ENCODE measurements around the gene REM2. TPM values are rescaled to one million over a fixed set of nuclear protein-coding genes. Genes with fewer than 3 reads are reported as not detected.

REM2 gene
- total RNA-seq: 1.4 TPM

DNA sequence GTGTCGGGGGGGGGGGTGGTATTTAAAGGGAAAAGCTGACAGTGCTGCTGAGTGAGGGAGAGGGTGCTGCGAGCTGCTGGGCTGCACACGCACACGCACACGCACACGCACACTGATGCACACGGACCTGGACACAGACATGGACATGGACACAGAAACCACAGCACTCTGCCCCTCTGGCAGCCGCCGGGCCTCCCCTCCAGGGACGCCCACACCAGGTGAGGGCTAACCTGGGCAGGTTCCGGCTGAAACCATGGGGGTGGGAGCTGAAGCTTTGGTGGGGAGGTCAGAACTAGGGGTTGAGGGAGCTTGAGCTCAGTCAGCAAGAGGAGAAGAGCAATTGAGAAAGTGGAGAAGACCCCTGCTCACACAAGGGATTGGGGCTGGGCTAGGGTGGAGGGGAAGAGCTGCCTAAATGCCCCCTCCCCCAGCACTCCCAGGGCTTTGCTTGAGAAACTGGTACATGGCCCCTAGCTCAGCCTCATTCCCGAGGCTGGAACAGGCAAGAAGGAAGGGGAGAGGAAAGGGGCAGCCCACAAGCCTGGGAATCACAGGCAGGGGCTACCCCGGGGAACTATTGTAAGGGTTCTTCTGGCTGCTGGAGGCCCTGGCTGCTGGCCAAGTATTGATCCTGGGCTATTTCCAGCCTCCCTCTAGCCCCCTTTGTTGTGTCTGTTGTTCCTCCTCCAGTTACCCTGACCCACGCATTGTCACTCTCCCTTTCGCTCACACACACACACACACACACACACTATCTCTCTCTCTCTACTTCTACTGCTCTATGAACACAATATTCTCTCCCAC, at the start of gene REM2:
TSS of gene REM2 (plus strand) at position 50 of the 804 bp plus-strand sequence. CDS start at position 116, 66 bp downstream.
- no peak for DNase-seq (ENCODE audit: low spot score)

- DNase-seq (ENCODE audit: low spot score): no peak
These were observed 47.5 kb upstream of the REM2 start for GRCh38 chr14:22835505-22835904.

- DNase-seq (ENCODE audit: low spot score): peak; percentile 68
These were observed 46.5 kb upstream of the REM2 start, which contains the start of gene MMP14 for GRCh38 chr14:22836301-22837113. MMP14 (plus strand) TSS chr14:22836585; CDS start chr14:22836818, 233 bp downstream.

DNA sequence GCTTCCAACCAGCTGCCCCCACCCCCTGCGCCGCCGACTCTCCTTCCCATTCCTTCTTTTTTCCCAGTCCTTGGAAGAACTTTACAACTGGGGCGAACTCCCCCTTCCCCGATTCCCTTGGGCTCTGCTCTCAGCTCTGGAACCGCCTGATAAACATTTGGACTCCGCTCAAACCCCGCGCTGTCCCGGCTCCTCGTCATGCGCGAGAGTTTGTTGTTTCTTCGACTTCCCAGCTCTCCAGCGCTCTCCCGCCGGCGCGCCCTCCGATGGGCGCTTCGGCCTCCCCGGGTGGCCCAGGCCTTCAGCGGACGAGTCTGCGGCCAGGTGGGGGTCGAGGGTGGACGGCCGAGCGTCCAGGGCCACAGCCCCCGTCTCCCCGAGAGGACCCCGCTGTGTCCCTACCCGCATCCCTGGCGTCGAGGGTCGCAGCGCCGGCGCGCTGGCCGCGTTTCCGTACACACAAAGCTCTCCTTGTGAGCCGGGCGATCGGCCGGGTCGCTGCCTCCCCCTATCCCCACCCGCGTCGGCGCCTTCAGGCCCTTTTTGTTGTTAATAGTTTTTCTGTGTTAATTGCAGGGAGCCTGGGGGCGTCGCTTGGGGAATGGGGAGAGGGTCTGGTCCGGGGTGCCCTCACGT, 45.8 kb upstream of the REM2 start:
- no peak for DNase-seq (ENCODE audit: low spot score)

DNA sequence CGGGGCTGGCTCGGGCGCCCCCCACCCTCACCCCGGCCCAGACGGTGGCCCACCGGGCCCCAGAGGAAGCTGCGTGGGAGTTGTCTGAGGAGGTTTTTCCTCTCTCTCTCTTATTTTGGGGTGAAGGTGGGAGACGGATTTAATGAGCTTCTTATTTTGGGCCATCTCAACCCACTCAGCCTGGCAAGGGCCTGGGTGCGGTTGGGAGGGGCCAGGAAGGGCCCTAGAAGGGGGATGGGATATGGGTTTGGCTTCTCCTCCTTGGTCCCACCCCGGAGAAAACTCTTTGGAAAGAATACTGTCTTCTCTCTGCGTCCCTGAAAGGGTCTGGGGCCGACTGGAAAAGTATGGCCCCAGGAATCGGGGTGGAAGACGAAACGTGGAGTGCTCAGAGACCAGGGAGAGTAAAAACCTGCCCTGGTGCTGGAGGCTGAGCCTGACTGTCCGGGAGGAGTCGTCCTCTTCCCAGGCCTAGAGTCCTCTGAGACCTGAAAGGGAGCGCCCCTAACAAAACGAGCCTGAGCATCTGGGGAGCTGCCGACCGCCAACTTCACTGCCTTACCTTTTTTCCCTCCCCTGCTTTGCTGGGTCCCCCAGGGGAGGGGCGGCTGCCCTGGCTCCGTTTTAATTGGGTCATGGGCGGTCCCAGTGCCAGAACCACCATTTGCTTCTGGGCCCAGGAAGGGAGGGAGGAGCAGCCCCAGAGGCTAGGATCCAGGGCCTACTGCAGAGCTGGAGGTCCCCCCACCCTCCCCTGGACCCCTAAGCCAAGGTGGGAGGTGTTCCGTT, 45.1 kb upstream of the REM2 start:
- no peak for DNase-seq (ENCODE audit: low spot score)

DNA sequence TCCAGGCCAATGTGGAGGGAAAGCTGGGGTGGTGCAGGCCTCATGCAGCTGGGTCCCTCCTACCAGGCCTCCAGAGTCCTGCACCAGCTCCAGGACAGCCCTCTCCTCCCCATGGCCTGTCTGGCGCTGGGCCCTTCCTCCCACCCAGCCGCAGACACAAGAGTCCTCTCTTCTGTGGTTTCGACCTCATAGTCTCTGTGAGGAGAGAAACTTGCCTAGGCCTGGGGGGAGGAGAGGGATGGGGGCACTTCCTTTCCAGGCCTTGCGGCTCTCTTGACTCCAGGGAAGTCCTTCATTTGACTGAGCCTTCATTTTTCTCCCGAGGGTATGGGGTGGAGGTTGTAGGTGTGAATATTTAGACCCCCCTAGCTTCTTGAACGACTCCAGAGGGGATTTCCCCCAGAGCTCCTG, 44.4 kb upstream of the REM2 start:
- no peak for DNase-seq (ENCODE audit: low spot score)

GRCh38 chr14:22839159-22839779, 43.8 kb upstream of the REM2 start:
- DNase-seq (ENCODE audit: low spot score): no peak

DNA sequence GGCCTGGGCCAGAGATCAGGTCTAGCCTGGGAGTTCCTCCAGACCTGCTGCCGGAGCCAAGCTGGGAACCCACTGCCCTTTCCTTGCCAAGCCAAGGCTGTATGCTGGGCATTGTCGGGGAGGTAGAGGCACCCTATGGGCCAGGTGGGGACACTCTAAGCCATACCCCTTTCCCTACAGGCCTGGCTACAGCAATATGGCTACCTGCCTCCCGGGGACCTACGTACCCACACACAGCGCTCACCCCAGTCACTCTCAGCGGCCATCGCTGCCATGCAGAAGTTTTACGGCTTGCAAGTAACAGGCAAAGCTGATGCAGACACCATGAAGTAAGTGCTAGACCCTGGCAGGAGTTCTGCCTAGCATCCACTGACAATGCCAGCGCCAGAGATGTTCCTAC, 41.7 kb upstream of the REM2 start:
- DNase-seq (ENCODE audit: low spot score): no peak

GRCh38 chr14:22841769-22842168, 41.3 kb upstream of the REM2 start:
- DNase-seq (ENCODE audit: low spot score): no peak

DNA sequence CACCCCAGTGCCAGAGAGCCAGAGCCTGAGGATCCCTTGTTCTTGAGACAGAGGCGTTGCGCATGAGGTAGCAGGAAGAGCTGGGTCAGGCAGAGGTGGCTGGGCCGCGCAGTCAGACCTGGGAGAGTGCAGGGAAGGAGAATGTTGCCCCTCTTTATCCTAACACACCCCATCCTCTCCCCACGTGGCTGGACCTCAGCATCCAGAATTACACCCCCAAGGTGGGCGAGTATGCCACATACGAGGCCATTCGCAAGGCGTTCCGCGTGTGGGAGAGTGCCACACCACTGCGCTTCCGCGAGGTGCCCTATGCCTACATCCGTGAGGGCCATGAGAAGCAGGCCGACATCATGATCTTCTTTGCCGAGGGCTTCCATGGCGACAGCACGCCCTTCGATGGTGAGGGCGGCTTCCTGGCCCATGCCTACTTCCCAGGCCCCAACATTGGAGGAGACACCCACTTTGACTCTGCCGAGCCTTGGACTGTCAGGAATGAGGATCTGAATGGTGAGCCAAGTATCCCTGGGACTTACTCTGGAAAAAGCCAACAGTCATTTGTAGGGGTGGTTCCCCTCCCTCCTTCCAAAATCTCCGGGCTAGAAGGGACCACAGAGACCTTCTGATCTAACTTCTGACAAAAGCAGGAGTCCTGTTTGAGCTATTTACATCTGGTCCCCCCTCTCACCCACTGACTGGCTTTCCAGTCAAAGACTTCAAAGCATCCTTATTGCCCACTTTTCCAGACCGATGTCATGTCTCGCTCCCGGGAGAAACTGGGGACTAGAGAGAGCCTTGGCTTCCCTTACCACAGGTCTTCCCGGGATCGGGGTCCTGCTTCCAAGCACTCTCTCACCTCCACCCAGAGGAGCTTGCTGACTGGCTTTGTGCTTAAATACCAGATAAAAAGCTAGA, 40.6 kb upstream of the REM2 start:
- no peak for DNase-seq (ENCODE audit: low spot score)

DNA sequence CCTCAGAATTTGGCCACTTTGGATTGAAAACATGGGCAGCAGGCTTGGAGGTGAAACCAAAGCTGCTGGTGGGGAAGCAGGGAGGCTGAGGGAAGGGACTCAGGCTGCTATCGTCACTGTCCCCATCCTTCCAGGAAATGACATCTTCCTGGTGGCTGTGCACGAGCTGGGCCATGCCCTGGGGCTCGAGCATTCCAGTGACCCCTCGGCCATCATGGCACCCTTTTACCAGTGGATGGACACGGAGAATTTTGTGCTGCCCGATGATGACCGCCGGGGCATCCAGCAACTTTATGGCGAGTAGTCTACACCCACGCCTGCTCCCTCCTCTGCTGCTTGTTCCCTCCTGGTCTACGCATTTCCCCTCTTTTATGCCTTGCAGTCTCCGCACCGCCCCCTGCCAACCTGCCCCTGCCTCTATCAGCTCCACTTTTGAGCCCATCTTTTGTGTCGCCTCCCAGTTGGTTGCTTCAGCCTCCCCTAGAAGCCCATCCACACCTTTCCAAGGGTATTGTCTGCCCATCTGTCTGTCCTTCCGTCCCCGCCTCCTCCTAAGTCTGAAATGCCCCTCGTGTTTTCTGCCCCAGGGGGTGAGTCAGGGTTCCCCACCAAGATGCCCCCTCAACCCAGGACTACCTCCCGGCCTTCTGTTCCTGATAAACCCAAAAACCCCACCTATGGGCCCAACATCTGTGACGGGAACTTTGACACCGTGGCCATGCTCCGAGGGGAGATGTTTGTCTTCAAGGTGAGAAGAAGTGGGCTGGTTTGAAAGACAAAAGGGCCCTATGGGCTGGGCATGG, 39.7 kb upstream of the REM2 start:
- no peak for DNase-seq (ENCODE audit: low spot score)

DNA sequence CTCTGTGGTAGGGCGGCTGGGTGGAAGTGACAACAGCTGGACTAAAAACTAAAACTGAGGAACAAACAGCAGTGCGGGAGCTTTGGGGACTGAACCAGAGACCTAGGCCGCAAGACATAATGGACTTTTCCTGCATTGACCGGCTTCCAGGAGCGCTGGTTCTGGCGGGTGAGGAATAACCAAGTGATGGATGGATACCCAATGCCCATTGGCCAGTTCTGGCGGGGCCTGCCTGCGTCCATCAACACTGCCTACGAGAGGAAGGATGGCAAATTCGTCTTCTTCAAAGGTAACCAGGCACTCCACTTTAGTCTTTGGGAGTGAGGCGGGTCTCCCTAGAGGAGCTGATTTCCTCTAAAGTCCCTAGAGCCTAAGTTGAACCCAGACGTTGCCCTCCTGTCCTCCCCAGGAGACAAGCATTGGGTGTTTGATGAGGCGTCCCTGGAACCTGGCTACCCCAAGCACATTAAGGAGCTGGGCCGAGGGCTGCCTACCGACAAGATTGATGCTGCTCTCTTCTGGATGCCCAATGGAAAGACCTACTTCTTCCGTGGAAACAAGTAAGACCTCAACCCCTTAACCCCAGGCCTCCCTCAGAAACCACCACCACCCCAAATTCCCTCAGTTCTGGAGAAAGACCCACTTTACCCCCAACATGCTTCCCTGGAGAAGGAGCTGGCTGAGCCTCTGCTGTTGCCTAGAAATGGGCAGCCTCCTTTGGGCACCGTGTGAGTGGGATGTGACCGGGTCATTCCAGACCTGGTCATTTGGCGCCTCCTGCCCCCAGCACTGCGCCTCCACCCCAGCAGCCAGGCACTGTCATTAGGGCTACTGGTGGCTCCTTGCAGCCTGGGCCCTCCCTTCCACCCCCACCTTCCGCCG, 38.6 kb upstream of the REM2 start:
- no peak for DNase-seq (ENCODE audit: low spot score)

- no peak for DNase-seq (ENCODE audit: low spot score)
These were observed 38.0 kb upstream of the REM2 start for GRCh38 chr14:22845103-22845394.

- DNase-seq (ENCODE audit: low spot score): no peak
These were observed 37.0 kb upstream of the REM2 start for GRCh38 chr14:22845821-22846625.

GRCh38 chr14:22846811-22847307, 36.2 kb upstream of the REM2 start:
- DNase-seq (ENCODE audit: low spot score): no peak

DNA sequence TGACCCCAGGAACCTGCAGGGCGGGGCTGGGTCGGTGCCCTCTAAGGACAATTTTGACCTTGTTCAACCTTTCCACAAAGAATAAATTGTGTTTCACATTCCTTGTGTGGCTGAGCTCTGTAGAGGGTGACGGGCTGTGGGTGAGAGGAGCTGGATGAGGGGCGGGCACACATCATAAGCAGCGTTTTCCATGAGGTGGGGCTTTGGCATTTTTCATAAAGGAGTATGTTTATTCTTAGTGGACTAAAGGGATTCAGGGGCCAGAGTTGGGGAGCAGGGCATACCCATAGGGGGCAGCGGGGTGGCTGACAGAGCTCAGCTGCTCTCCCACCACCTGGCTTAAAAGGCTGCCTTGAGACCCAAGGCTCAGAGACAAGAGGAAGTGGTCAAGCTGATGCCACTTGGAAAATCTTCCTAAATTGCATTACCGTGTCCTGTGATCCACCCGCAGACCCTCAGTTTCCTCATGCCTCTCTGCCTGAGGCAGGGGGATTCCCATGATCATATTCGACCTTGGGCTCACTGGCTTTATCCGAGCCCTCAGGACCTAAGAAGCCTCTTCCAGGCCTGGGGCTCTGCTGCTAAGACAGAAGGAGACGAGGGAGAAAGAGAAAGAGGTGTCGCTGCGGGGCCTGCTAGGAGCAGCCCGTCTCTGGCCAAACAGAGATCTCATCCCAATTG, 35.2 kb upstream of the REM2 start:
- no peak for DNase-seq (ENCODE audit: low spot score)

Measured in mucosa of gallbladder (tissue), 1 donor.